Measurements from ENCODE around the gene PPP1R12B. TPM values are rescaled to one million over a fixed set of nuclear protein-coding genes. Genes with fewer than 3 reads are reported as not detected.
A peak's percentile ranks its signal among the peaks of the same experiment; 100 is the strongest.
"Not testable (repeated sequence)": the region's sequence is repeated elsewhere in the genome, so short reads cannot be mapped to it uniquely, and the experiment has no call there.

PPP1R12B gene
- total RNA-seq, 1 donor from 2014 or later: 12.8 TPM

DNA sequence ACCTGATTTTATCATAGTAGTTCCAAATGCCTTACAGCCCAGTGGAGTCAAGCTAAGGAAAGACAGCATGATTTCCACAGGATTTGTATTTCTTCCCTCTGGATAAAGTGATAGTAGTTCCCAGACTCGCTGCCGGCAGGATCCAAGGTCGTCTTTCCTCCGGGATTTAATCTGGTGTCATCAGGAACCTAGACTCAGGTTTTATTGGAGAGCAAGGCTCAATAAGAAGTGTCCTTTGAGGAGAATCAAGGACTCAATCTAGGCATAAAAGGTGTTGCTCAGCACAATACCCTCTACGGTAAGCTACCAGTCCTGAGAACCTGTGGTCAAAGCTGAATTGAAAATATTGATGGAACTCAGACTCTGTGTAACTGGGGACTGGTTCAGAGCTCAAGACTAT lies 191.1 kb downstream of the PPP1R12B start:
- ATAC-seq: not testable (repeated sequence)

DNA sequence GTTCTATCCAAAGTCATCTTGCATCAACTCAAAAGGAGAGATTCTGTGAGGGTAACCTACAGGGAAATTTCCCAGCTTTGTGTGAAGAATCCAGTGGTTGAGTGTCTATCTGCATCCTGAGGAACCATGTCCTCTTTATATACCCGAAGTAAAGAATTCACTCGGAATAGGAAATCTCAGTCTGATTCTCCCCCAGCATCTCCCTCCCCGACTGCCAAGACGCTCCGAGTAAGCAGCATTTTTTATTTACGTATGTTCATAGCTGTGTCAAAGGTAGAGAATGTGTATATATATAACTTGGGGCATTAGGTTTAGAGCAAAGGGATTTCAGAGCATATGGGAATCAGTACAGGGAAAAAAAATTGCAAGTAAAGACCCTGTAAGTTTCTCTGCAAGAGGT lies 191.5 kb downstream of the PPP1R12B start:
- ATAC-seq: no peak

DNA sequence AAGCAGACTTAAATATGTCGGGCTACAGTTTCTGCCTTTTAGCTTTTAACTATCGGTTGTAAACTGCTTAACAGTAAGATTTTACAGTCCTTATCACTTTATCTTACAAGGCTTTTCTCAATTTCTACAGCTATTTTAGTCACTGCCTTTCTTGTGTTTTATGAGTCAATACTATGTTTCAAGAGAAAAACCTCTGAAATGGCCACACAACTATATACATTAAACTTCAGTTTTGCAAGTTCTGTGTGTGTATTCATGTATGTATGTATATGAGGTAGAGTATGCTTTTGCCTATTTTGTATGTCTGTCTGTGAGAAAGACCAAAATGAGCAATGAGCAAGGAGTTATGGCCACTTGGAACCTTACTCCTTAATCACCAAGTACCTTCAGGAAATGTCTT lies 191.9 kb downstream of the PPP1R12B start:
- no peak for ATAC-seq

DNA sequence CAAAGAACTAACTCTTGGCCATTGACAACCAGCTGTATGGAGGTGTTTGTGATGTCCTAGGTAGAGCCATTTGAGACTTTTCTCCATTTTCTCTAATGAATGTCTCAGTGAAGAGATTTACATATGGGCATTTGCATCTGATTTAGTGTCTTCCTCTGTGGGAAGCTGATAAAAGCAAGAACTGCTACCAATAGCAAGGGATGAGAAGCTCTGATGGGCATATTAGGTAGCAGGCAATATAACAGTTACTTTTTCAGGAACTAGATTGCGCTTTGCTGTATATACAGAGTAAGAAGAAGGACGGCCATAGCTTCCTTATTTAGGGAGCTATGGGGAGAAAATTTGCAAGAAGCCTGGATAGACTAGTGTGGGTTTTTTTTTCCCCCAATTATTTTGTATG lies 192.4 kb downstream of the PPP1R12B start:
- ATAC-seq: not testable (repeated sequence)

GRCh38 chr1:202542415-202542814 lies 193.9 kb downstream of the PPP1R12B start:
- not testable (repeated sequence) for ATAC-seq

DNA sequence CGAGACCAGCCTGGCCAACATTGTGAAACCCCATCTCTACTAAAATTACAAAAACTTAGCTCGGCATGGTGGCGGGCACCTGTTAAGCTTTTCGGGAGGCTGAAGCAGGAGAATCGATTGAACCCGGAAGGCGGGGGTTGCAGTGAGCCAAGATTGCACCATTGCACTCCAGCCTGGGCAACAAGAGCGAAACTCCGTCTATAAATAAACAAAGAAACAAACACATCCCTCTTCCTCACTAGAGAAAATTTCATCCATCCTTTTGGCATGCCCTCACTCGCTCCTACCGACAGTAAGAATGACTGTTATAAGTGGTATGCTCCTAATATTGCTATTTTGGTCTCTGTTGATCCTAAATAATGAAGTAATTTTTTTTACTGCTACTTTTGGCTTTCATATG lies 195.0 kb downstream of the PPP1R12B start:
- not testable (repeated sequence) for ATAC-seq

DNA sequence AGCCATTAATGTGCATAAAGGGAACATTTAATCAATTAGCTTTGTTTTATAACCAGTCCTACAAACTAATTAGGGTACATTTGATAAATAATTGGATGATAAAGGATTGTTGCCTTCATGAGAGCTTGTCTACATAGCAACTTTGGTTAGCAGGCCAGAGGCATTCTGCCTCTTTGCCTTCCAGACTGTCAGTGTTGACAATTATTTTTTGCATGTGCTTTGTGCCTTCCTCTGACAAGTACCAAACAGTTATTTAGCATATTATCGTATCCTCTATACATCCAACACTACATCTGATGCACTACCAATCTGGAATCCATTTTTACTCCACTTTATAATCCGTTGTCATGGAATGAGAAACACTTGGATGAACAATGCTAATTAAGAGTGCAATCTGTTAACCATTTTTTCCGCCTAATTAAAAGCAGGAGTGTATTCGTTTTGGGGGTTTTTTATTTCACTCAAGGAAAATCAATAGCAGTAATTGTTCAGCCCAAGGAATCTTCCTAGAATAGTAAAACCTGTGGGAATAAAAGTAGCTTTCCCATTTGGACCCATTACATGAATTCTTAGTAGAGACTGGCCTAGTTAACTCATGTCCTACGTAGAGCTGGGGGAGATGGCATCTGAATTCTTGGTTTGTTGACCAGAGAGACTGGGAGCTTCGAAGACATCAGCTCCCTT lies 196.4 kb downstream of the PPP1R12B start:
- not testable (repeated sequence) for ATAC-seq

GRCh38 chr1:202545647-202546303 lies 197.3 kb downstream of the PPP1R12B start:
- ATAC-seq: not testable (repeated sequence)

GRCh38 chr1:202546377-202546776 lies 197.9 kb downstream of the PPP1R12B start:
- ATAC-seq: not testable (repeated sequence)

GRCh38 chr1:202546796-202547195 lies 198.3 kb downstream of the PPP1R12B start:
- not testable (repeated sequence) for ATAC-seq

- no peak for ATAC-seq
Measured at GRCh38 chr1:202547215-202547614, 198.7 kb downstream of the PPP1R12B start.

DNA sequence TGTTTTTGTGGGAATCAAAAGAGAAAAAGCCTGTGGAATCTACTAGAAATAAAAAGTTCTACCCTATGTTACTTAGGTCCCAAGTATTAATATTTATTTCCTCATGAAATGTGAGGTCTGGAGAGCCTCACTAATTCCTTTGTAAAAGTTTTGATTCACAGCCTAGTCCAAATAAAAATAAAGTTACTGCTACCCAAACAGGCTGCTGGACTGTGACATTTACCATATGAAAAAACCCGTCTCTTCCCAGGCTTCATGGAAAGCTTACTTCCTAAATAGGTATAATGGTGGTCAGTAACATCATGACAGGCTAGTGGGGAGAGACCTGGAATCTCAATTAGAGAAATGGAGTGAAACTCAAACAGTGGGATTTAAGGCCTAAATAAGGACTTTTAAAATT lies 201.6 kb downstream of the PPP1R12B start:
- not testable (repeated sequence) for ATAC-seq

DNA sequence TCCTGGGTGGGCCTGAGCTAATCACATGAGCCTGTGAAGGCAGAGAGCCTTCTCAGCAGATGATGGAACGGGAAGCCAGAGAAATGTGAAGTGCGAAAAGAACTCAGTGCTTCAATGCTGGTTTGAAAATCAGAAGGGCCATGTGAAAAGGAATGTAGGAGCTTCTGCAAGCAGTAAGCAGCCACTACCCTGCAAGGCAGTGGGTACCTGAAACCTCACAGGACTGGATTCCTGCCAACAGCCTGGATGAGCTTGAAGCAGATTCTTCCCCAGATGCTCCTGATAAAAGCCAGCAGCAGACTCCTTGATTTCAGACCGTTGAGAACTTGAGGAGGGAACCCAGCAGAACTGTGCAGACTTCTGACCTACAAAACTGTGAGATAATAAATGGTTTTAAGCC lies 203.2 kb downstream of the PPP1R12B start:
- ATAC-seq: no peak

- not testable (repeated sequence) for ATAC-seq
Measured at GRCh38 chr1:202552615-202553014, 204.1 kb downstream of the PPP1R12B start.

GRCh38 chr1:202553078-202553477 lies 204.6 kb downstream of the PPP1R12B start:
- ATAC-seq: not testable (repeated sequence)

DNA sequence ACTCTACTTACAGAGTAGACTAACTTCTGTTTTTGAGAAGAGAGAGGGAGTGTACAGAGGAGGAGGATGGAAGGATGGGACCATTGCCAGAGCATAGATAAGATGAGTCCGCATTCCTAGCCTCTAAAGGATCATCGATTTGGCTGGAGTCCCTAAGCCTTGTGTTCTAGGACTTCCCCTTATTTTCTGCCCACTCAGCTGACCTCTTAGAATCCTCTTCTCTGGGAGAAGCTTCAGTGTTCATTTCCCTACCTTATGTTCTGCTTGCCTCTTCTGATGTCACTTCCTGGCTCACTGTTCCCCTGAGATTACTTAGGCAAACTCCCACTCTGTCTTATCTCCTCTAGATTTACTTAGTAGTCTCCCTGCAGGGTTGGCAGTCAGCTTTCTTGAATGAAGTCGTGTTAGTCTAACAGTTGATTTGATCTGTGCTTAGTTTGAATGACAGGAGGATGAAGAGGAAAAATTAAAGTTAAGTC lies 205.1 kb downstream of the PPP1R12B start:
- ATAC-seq: no peak

DNA sequence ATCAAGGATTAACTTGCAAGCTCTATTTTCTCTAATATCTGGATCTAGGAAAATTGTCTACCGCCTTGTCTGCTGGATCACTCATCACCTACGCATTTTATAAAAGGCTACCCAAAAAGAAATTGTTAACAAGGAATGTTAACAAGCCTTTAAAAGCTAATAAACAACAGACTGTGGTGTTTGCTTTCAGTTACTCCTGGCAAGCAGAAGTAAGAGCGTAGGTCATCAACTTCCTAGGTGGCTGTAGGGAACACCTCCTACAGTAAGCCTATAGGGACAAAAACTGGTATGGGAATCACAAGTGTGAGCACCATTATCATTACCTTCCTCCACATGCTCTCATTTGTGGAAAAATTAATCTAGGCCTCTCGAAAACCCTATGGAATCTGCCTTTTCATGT lies 206.1 kb downstream of the PPP1R12B start:
- ATAC-seq: not testable (repeated sequence)

- not testable (repeated sequence) for ATAC-seq
Measured at GRCh38 chr1:202556037-202556436, 207.5 kb downstream of the PPP1R12B start.

- peak; percentile 87 for ATAC-seq
Measured at GRCh38 chr1:202557662-202558061, 209.2 kb downstream of the PPP1R12B start.

- ATAC-seq: no peak
Measured at GRCh38 chr1:202561240-202561639, 212.7 kb downstream of the PPP1R12B start.

DNA sequence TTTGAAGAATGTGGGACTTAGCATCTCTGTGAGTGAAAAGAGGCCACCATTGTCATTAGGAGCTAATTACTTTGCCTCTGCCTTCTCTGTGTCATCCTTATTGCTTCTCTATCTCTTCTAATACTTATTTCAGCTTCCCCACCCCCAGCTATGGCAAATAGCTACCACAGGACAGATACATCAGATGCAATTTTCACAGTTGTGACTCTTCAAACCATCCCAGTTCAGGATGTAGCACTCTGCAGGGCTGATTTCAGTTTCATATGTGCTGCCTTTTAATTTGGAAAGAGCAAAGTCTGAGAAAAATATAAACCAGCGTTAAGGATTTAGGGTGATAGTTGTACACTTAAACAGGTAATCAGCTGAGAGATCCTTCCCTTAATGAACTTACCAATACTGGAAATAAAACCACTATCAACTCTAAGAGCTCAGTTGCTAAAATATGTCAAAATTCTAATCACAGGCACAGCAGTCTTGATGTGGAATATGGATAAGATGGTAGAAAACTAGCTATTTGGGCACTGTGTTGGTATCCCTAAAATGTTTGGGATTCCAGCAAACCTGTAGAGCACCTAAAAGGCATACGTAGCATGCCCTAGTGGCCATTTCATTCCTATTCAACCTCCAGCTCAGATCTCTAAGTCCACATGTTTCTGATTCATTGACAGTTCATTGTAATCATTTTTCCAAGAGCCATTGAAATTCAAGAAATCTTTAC lies 213.4 kb downstream of the PPP1R12B start:
- no peak for ATAC-seq

GRCh38 chr1:202562444-202563060 lies 214.1 kb downstream of the PPP1R12B start:
- no peak for ATAC-seq

GRCh38 chr1:202563818-202564217 lies 215.3 kb downstream of the PPP1R12B start:
- ATAC-seq: no peak

All from esophagus mucosa (tissue), 1 donor.